Coronary artery (tissue), 2 donors: Measurements from ENCODE around the gene CCS.

Experiments
- DNase-seq: peaks from one replicate; pipeline ENCODE4 v3.0.0-alpha.2; 2017; ENCODE audit warnings: low spot score
- H3K27ac ChIP-seq, 2 donors: fragments of 200-600 bp; sonication (generic); one replicate each; pipeline ENCODE4 v1.5.1; 2016 to 2019
- H3K4me3 ChIP-seq: fragments of 200-600 bp; sonication (generic); 2 replicates; pipeline ENCODE4 v1.5.1; 2016; ENCODE audit warnings: mild to moderate bottlenecking, moderate library complexity
- TF ChIP-seq, protein P1 (sequence below): fragments of 200-600 bp; sonication (generic); IDR thresholded peaks from one replicate; pipeline ENCODE4 v1.5.1; 2019; ENCODE audit warnings: antibody characterized with exemption

The CCS gene

DNA sequence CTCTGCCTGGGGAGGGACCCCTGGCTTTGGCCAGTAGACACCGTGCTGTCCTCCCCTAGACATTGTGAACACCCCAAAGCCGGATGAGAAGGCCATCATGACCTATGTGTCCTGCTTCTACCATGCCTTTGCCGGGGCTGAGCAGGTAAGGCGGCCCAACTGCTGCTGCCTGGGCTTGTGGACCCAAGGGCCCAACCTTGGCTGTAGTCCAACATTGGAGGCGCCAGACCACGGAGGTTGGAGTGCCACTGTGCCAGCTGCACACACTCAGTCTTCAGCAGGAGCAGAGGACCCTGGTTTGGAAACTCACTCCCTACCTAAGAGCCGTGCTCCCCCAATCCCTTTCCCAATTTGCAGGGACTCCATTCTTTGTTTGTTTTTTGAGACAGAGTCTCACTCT lies 36.9 kb upstream of the CCS start:
- Histone ChIP-seq H3K27ac (no peak overlapping the region), H3K4me3 (no peak overlapping the region)
- DNase-seq, result no peak

DNA sequence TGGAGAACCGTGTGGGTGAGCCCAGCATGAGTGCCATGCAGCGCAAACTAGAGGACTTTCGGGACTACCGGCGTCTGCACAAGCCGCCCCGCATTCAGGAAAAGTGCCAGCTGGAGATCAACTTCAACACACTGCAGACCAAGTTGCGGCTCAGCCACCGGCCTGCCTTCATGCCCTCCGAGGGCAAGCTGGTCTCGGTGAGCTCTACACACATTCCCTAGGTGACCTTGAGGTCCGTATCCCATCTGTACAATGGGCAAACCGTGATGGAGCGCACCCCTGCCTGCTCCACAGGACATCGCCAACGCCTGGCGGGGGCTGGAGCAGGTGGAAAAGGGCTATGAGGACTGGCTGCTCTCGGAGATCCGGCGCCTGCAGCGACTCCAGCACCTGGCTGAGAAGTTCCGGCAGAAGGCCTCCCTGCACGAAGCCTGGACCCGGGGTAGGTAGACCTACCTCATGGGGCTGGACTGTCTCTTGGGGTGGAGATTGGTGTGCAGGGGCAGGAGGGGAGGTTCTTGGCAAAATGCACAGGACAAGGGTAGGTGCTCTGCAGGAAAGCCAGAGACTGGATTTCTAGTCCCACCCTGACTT lies 35.2 kb upstream of the CCS start:
- Histone ChIP-seq H3K27ac (no peak overlapping the region), H3K4me3 (no peak overlapping the region)
- TF ChIP-seq, protein P1, sequence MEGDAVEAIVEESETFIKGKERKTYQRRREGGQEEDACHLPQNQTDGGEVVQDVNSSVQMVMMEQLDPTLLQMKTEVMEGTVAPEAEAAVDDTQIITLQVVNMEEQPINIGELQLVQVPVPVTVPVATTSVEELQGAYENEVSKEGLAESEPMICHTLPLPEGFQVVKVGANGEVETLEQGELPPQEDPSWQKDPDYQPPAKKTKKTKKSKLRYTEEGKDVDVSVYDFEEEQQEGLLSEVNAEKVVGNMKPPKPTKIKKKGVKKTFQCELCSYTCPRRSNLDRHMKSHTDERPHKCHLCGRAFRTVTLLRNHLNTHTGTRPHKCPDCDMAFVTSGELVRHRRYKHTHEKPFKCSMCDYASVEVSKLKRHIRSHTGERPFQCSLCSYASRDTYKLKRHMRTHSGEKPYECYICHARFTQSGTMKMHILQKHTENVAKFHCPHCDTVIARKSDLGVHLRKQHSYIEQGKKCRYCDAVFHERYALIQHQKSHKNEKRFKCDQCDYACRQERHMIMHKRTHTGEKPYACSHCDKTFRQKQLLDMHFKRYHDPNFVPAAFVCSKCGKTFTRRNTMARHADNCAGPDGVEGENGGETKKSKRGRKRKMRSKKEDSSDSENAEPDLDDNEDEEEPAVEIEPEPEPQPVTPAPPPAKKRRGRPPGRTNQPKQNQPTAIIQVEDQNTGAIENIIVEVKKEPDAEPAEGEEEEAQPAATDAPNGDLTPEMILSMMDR, result no peak
- DNase-seq, result peak; percentile 70

More for the DNA sequence above, 36.9 kb upstream of the CCS start:
- TF ChIP-seq, protein P1, result no peak

DNA sequence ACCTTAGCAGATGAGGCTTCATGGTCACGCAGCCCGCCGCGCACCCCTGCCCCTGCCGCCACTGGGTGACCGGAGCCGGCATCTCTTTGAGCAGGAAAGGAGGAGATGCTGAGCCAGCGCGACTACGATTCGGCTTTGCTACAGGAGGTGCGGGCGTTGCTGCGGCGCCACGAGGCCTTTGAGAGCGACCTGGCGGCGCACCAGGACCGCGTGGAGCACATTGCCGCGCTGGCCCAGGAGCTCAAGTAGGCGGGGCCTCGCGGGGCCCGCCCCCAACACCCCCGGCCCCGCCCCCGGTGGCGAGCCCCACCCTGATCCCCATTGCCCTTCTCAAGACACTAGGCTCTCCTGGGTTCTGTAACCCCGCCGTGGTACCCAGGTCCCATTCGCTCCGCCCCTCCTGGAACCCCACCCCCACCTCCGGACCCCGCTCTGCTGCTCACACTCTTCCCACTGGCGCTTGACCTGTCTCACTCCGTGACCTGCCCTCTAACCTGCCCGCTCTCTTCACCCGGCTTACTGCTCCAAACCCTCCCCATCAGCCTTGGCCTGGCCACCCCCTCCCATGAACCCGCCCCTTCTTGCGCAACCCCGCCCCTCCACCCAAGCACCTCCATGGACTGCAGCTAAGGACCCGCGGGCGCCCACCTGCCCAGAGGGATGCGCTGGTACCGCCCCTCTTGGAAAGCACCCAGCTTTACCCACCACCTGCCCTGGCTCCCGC lies 33.7 kb upstream of the CCS start:
- TF ChIP-seq, protein P1, result no peak
- Histone ChIP-seq H3K4me3 (peak overlapping the region; percentile 57), H3K27ac (peak overlapping the region in 1 of 2 donors; percentile 1)
- DNase-seq, result peak; percentile 61

DNA sequence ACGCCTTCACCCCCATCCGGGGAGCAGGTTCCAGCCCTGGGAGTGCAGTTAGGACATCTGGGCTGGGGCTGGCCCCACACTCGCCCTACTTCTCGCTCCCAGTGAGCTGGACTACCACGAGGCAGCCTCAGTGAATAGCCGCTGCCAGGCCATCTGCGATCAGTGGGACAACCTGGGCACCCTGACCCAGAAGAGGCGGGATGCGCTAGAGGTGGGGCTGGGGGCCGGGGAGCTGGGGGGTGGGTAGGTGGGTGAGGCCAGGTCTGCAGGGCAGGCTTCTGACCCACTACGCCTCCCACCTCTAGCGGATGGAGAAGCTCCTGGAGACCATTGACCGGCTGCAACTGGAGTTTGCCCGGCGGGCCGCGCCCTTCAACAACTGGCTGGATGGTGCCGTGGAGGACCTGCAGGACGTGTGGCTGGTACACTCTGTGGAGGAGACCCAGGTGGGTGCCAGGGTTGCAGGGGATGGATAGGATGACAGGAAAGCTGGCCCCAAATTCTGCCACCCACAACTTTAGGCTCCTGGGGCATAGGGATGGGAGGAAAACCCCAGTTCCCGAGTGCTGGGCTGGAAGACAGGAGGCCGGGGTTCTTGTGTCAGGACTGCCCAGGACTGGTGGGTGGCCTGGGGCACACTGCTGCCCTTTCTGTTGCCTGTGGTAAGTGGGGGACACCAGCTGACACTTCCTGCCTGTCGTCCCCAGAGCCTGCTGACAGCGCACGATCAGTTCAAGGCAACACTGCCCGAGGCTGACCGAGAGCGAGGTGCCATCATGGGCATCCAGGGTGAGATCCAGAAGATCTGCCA lies 32.9 kb upstream of the CCS start:
- H3K27ac ChIP-seq, result peak overlapping the region in 1 of 2 donors; percentile 1
- TF ChIP-seq, protein P1, result no peak
- H3K4me3 ChIP-seq, result no peak overlapping the region
- peak; percentile 70 for DNase-seq

DNA sequence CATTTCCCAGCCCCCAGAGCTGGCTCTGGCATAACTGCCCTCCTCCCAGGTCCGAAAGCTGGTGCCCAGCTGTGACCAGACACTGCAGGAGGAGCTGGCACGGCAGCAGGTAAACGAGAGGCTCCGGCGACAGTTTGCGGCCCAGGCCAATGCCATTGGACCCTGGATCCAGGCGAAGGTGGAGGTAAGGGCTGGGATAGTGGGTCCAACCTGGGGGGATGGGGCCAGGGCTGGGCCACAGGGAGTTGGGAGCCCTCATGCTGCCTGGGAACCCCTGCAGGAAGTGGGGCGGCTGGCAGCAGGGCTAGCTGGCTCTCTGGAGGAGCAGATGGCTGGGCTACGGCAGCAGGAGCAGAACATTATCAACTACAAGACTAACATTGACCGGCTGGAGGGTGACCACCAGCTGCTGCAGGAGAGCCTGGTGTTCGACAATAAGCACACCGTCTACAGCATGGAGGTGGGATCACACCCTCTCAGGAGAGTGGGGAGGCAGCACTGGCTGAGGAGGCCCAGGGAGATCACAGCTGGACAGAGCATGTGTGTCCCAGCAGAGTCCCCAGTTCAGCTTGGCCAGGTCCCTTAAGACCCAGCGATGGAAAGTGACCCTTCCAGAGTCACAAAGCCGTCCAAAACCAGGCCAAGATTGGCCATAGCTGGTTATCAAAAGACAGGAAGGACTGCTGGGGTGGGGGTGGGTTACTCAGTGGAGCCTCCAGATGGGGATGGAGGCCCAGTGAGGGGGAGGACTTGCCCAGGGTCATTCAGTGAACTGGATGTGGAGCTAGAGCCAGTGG lies 31.6 kb upstream of the CCS start:
- no peak overlapping the region for H3K27ac ChIP-seq
- TF ChIP-seq, protein P1, result no peak
- peak; percentile 70 for DNase-seq
- H3K4me3 ChIP-seq, result no peak overlapping the region

DNA sequence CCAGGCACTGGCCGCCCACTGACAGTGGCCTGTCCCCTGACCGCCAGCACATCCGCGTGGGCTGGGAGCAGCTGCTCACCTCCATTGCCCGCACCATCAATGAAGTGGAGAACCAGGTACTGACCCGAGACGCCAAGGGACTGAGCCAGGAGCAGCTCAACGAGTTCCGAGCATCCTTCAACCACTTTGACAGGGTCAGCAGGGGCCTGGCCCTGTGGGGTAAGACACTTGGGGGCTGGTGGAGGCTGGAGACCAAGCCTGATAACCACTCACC lies 31.1 kb upstream of the CCS start:
- DNase-seq, result no peak
- H3K4me3 ChIP-seq, result no peak overlapping the region
- no peak overlapping the region for H3K27ac ChIP-seq
- TF ChIP-seq, protein P1, result no peak
